ENCODE results near the gene PLCH2. TPM values are rescaled to one million over a fixed set of nuclear protein-coding genes. Genes with fewer than 3 reads are reported as not detected.

PLCH2 gene
- total RNA-seq, 1 experiment from 2014 or later, result not detected

GRCh38 chr1:2466270-2466665 is 9.8 kb upstream of the PLCH2 start:
- intact Hi-C loops (cut with micrococcal nuclease; ENCODE audit: unreplicated experiment), result no loop called here
- POLR2A ChIA-PET (ENCODE audit: low non-redundant PET), result no interaction called here
- no peak overlapping the region for H3K4me3 ChIP-seq (ENCODE audit: low read depth, low read length, poor library complexity, severe bottlenecking)
- no peaks in the 10 kb centered on the region for H3K36me3 ChIP-seq (ENCODE audit: insufficient read depth, low read length, poor library complexity, severe bottlenecking)
- TF ChIP-seq EZH2 (IDR thresholded peaks at IDR 0.05; ENCODE audit: borderline replicate concordance, low read depth, low read length, poor library complexity, severe bottlenecking) (no peak), CTCF (conservative IDR thresholded peaks at IDR 0.05; ENCODE audit: low read depth, low read length) (no peak)
- H3K27ac ChIP-seq (ENCODE audit: low read depth, low read length, poor library complexity, severe bottlenecking), result no peak overlapping the region
- no TSS peak for BruUV-seq (replicated peaks)
- peaks cover 79% of the 10 kb centered on the region for H3K27me3 ChIP-seq (replicated peaks; ENCODE audit: insufficient read depth, low read depth, low read length, poor library complexity)
- DNase-seq (ENCODE audit: low spot score), result no peak
- no peaks in the 10 kb centered on the region for H3K4me1 ChIP-seq (ENCODE audit: insufficient read depth, low read length, poor library complexity, severe bottlenecking)
- H3K9me3 ChIP-seq (ENCODE audit: low read depth, low read length, poor library complexity, severe bottlenecking), result no peaks in the 10 kb centered on the region
- CTCF ChIA-PET, result no interaction called here

GRCh38 chr1:2466958-2467554 is 9.0 kb upstream of the PLCH2 start:
- DNase-seq (ENCODE audit: low spot score), result no peak
- ChIA-PET CTCF (no interaction called here), POLR2A (ENCODE audit: low non-redundant PET) (no interaction called here)
- Histone ChIP-seq H3K9me3 (ENCODE audit: low read depth, low read length, poor library complexity, severe bottlenecking) (no peaks in the 10 kb centered on the region), H3K36me3 (ENCODE audit: insufficient read depth, low read length, poor library complexity, severe bottlenecking) (no peaks in the 10 kb centered on the region), H3K4me3 (ENCODE audit: low read depth, low read length, poor library complexity, severe bottlenecking) (no peak overlapping the region), H3K4me1 (ENCODE audit: insufficient read depth, low read length, poor library complexity, severe bottlenecking) (no peaks in the 10 kb centered on the region), H3K27me3 (replicated peaks; ENCODE audit: insufficient read depth, low read depth, low read length, poor library complexity) (peaks cover 76% of the 10 kb centered on the region), H3K27ac (ENCODE audit: low read depth, low read length, poor library complexity, severe bottlenecking) (no peak overlapping the region)
- intact Hi-C loops (cut with micrococcal nuclease; ENCODE audit: unreplicated experiment), result no loop called here
- no TSS peak for BruUV-seq (replicated peaks)
- TF ChIP-seq CTCF (conservative IDR thresholded peaks at IDR 0.05; ENCODE audit: low read depth, low read length) (no peak), EZH2 (IDR thresholded peaks at IDR 0.05; ENCODE audit: borderline replicate concordance, low read depth, low read length, poor library complexity, severe bottlenecking) (no peak)

GRCh38 chr1:2468041-2468472 is 8.0 kb upstream of the PLCH2 start:
- no peak overlapping the region for H3K4me3 ChIP-seq (ENCODE audit: low read depth, low read length, poor library complexity, severe bottlenecking)
- H3K4me1 ChIP-seq (ENCODE audit: insufficient read depth, low read length, poor library complexity, severe bottlenecking), result no peaks in the 10 kb centered on the region
- H3K27ac ChIP-seq (ENCODE audit: low read depth, low read length, poor library complexity, severe bottlenecking), result no peak overlapping the region
- H3K36me3 ChIP-seq (ENCODE audit: insufficient read depth, low read length, poor library complexity, severe bottlenecking), result no peaks in the 10 kb centered on the region
- no TSS peak for BruUV-seq (replicated peaks)
- intact Hi-C loops (cut with micrococcal nuclease; ENCODE audit: unreplicated experiment), result no loop called here
- DNase-seq (ENCODE audit: low spot score), result peak; percentile 36
- ChIA-PET CTCF (no interaction called here), POLR2A (ENCODE audit: low non-redundant PET) (no interaction called here)
- TF ChIP-seq EZH2 (IDR thresholded peaks at IDR 0.05; ENCODE audit: borderline replicate concordance, low read depth, low read length, poor library complexity, severe bottlenecking) (no peak), CTCF (conservative IDR thresholded peaks at IDR 0.05; ENCODE audit: low read depth, low read length) (no peak)
- H3K9me3 ChIP-seq (ENCODE audit: low read depth, low read length, poor library complexity, severe bottlenecking), result no peaks in the 10 kb centered on the region
- peaks cover 67% of the 10 kb centered on the region for H3K27me3 ChIP-seq (replicated peaks; ENCODE audit: insufficient read depth, low read depth, low read length, poor library complexity)

Data from A673 (cell line).